Cardiac septum (tissue), 1 donor: ENCODE data around the gene MIA2. TPM values are rescaled to one million over a fixed set of nuclear protein-coding genes. Genes with fewer than 3 reads are reported as not detected.
"Not testable (repeated sequence)": the region's sequence is repeated elsewhere in the genome, so short reads cannot be mapped to it uniquely, and the experiment has no call there.

Source experiments
- DNase-seq: peaks from one replicate; pipeline ENCODE4 v3.0.0-alpha.2; 2020; ENCODE audit warnings: low spot score
- intact Hi-C: fragments of 100-400 bp; cut with DNase I; formaldehyde crosslinking; loops from one replicate; pipeline ENCODE4 v1.14.0; 2022
- long read RNA-seq: library from polyadenylated mRNA; unstranded; transcript quantifications from one replicate; pipeline ENCODE4 v2.0.0, GENCODE V29; 2021
- total RNA-seq: library from RNA; stranded (reverse); fragmentation: NEBNext Ultra II Directional; extraction: Animal tissue kit (Norgen Biotek cat#: 25700); gene quantifications from one replicate; pipeline ENCODE4 v1.2.1, GENCODE V29; 2021
- donor health status: DM: no; HTN: no; CAD: no.

Gene MIA2, protein sequence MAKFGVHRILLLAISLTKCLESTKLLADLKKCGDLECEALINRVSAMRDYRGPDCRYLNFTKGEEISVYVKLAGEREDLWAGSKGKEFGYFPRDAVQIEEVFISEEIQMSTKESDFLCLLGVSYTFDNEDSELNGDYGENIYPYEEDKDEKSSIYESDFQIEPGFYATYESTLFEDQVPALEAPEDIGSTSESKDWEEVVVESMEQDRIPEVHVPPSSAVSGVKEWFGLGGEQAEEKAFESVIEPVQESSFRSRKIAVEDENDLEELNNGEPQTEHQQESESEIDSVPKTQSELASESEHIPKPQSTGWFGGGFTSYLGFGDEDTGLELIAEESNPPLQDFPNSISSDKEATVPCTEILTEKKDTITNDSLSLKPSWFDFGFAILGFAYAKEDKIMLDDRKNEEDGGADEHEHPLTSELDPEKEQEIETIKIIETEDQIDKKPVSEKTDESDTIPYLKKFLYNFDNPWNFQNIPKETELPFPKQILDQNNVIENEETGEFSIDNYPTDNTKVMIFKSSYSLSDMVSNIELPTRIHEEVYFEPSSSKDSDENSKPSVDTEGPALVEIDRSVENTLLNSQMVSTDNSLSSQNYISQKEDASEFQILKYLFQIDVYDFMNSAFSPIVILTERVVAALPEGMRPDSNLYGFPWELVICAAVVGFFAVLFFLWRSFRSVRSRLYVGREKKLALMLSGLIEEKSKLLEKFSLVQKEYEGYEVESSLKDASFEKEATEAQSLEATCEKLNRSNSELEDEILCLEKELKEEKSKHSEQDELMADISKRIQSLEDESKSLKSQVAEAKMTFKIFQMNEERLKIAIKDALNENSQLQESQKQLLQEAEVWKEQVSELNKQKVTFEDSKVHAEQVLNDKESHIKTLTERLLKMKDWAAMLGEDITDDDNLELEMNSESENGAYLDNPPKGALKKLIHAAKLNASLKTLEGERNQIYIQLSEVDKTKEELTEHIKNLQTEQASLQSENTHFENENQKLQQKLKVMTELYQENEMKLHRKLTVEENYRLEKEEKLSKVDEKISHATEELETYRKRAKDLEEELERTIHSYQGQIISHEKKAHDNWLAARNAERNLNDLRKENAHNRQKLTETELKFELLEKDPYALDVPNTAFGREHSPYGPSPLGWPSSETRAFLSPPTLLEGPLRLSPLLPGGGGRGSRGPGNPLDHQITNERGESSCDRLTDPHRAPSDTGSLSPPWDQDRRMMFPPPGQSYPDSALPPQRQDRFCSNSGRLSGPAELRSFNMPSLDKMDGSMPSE (N-terminal part only)
- 24.0 TPM for total RNA-seq
- long read RNA-seq, partial matches to known transcripts: 2 of 20 reads
- long read RNA-seq, other reads (novel, unspliced or antisense): 18 of 20 reads

DNA sequence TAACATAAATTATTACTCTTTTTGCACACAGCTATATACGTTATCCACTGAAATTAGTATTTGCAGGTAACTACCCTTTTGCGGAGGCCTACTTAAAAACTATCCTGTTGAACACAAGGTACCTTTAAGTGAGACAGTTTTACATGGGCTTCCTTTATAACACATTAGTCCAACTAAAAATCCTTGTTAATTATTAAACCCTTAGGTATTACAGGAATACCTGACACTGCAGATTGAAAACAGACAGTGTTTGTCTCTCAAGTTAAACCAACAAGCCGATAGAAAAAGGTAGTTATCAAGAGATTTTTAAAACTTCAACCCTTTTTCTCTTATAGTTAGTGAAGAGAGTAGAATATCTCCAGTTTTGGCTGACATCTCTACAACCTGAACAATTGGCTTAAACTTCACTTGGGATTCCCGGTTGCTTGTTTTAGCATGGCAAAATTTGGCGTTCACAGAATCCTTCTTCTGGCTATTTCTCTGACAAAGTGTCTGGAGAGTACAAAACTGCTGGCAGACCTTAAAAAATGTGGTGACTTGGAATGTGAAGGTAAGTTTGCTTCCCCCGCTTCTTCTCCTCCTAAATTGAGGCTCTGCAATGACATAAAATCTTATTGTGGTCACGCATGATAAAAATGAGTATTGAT is at the start of gene MIA2:
Gene MIA2 (plus strand): TSS at position 236 of the 647 bp plus-strand sequence. CDS start 200 bp downstream, at position 436.
- intact Hi-C loops: no loop called here
- no peak for DNase-seq

DNA sequence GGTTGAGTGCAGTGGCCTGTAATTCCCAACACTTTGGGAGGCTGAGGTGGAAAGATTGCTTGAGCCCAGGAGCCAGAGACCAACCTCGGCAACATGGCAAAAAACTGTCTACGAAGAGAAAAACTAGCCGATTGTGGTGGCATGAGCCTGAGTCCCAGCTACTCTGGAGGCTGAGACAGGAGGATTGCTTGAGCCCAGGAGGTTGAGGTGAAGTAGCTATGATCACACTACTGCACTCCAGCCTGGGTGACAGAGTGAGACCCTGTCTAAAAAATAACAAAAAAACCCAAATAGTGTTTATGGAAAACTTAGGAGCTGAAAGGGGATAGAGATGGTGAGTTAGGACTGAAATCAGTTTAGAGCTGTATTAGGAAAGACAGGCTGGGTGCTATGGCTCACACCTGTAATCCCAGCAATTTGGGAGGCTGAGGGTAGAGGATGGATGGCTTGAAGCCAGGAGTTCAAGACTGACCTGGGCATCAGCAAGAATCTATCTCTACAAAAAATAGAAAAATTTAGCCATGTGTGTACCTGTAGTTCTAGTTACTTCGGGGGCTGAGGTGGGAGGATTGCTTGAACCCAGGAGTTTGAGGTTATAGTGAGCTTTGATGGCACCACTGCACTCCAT is 49.0 kb upstream of the MIA2 start:
- intact Hi-C loops: no loop called here
- no peak for DNase-seq

DNA sequence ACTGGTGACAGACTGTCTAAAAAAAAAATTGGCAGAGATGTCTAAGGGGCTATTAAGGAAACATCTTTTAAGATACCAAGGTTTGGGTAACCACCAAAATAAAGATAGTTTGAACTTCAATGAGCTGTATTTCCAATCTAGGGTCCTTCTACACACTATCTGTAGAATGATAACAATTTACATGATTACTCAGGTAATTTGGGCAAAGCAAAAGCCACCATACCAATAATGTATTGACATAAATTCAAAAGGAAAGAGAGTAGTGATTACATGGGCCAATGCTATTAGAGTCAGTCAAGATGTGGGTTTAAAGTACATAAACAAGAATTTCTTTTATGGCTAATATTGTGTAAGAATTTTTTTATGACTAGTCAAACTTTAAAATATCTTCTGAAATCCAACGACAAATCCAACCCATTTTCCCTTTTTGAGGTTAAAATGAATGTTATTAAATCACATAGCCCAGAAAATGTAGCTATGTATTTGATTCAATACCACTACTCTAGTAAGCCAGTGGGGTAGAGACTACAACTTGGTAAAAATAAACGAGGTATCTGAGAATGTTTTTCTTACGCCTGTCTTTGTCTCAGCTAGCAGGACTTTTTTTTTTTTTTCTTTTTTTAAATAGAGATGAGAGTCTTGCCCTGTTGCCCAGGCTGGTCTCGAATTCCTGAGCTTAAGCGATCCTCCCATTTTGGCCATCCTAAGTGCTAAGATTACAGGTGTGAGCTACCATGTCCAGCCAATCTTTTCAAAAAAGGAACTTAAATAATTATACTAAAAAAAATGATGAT is 48.3 kb upstream of the MIA2 start:
- no peak for DNase-seq
- intact Hi-C loops: no loop called here

DNA sequence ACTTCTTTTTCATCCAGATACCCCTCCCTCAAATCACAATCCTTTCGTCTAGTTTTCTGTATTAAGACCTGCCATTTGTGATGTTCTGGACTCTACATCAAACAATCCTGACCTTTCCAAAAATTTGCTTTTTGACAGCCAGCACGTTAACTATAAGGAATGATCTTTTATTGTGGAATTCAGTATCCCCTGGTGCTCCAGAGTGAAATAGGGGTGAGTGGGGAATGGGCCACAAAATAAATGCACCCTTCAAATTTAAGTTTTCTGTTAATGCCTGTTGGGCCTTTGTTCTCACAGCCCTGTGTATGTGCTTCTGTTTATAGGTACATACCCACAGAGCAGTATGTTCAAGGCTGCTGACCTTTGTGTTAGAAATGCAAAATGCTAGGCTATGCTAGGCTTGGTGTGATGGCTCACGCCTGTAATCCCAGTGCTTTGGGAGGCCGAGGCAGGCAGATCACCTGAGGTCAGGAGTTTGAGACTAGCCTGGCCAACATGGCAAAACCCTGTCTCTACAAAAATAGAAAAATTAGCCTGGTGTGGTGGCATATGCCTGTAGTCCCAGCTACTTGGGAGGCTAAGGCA is 46.7 kb upstream of the MIA2 start:
- no peak for DNase-seq
- intact Hi-C loops: no loop called here

DNA sequence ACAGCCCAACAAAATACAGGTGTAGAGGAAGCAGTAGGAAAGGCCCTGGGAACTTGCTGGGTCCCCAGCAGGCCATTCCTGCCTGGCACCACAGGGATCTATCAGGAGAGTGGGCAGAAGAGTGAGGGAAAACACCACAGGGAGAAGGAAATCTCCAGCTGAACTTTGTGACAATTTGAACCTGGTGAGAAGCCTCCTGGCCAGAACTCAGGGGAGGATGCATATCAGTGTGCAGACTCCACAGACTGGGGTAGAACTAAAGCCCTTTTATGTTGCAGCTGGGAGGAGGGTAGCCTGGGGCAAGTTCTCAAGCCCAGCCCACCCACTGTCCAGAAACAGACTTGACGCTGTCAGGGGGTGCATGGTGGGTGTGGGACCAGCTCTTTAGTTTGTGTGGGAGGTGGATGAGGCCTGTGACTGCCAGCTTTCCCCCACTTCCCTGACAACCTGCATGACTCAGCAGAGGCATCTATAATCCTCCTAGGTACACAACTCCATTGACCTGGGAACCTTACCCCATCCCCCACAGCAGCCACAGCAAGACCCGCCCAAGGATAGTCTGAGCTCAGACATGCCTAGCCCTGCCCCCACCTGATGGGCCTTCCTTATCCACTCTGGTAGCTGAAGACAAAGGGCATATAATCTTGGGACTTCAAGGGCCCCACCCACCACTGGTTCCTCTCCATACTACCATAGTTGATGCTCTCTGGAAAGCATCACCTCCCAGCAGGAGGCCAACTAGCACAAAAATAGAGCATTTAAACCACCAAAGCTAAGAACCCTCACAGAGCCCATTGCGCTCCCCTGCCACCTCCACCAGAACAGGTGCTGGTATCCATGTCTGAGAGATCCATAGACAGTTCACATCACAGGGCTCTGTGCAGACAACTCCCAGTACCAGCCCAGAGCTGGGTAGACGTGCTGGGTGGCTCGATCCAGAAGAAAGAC is 29.8 kb upstream of the MIA2 start:
- intact Hi-C loops: no loop called here

DNA sequence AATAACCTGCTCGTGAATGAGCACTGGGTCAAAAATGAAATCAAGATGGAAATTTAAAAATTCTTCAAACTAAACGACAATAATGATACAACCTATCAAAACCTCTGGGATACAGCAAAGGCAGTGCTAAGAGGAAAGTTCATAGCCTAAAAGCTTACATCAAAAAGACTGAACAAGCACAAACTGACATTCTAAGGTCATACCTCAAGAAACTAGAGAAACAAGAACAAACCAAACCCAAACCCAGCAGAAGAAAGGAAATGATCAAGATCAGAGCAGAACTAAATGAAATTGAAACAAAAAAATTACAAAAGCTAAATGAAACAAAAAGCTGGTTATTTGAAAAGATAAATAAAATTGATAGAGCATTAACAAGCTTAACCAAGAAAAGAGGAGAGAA is 26.3 kb upstream of the MIA2 start:
- intact Hi-C loops: not testable (repeated sequence)

More for the DNA sequence above, 29.8 kb upstream of the MIA2 start:
- DNase-seq: no peak

DNA sequence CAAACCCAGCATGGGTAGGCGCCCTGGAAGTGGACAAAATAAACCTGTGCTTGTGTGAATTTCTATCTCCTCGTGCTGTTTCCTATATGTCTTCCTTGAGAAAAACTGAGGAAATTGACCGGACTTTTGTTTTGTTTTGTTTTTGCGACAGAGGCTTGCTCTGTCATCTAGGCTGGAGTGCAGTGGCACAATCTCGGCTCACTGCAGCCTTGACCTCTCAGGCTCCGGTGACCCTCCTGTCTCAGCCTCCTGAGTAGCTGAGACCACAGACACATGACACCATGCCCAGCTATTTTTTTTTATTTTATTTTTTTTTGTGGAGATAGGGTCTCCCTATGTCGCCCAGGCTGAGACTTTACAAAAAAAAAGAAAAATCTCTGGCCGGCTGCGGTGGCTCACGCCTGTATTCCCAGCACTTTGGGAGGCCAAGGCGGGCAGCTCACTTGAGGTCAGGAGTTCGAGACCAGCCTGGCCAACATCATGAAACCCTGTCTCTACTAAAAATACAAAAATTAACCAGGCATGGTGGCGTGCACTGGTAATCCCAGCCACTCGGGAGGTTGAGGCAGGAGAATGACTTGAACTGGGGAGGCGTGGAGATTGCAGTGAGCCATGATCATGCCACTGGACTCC is 22.5 kb upstream of the MIA2 start:
- DNase-seq: no peak
- intact Hi-C loops: no loop called here

More for the DNA sequence above, 26.3 kb upstream of the MIA2 start:
- not testable (repeated sequence) for DNase-seq

DNA sequence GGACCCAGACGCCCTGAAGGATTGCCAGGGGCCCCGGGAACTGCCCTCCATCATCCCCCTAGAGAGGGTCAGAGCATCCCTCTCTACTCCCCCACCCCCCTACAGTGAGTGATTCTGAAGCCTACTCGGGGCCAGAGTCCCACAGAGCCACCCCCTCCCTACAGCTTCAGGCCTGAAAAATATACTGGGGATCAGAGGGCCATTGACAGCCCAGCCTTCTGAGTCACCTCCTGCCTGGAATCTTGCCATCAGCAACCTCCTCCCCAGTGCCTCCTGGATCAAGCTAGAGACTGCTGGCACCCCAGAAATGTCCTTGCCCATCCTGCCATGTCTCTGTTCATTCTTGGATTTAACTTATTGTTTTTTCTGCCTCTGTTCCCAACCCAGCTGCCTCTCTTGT is 21.7 kb upstream of the MIA2 start:
- no peak for DNase-seq
- intact Hi-C loops: no loop called here

DNA sequence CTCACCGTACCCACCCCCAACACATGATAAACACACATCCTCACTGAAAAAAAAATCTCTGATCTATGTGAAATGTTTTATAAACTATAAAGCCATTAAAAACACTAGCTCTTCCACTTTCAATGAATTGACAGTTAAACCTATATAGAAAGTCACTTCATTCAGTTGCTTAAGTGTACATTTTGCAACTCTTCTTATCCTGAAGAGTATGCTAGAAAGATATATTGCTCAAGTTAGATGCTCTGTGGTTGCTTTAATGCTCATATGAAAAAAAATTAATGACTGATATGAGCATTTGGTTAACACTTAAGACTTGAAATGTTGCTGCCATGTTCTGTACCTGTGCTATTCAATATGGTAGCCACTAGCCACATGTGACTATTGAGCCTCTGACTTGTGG is 21.0 kb upstream of the MIA2 start:
- DNase-seq: no peak
- intact Hi-C loops: no loop called here

DNA sequence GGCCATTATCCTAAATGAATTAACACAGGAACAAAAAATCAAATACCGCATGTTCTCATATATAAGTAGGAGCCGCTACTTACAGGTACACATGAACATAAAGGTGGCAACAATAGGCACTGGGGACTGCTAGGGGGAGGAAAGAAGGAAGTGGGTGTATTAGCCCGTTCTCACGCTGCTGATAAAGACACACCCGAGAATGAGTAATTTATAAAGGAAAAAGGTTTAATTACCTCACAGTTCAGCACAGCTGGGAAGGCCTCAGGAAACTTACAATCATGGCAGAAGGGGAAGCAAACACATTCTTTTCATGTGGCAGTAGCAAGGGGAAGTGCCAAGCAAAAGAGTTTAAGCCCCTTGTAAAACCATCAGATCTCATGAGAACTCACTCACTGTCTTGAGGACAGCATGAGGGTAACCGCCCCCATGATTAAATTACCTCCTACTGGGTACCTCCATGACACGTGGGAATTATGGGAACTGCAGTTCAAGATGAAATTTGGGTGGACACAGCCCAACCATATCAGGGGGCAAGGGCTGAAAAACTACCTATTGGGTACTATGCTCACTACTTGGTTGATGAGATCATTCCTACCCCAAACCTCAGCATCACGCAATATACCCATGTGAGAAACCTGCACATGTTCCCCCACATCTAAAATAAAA is 16.4 kb upstream of the MIA2 start:
- DNase-seq: no peak
- intact Hi-C loops: no loop called here

DNA sequence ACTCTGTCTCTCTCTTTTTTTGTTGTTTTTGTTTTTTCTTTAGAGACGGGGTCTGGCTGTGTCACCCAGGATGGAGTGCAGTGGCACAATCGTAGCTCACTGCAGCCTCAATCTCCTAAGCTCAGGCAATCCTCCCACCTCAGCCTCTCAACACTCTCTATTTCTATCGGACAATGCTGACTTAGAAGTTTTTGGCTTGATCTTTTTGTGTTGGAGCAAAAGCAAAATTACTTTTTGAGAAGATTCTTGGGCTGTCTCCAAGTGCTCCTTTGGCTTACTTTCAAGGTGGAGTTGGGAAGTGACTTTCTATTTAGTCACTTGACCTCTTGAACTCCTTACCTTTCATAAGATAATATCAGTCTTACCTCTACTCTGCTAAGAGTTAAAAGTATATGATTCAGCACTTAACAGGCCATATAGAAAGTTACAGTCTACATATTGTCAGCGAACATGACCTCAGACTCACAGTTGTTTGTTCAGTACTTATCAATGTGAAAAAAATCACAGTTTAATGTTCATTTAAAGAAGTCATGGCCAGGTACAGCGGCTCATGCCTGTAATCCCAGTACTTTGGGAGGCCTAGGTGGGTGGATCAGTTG is 15.4 kb upstream of the MIA2 start:
- DNase-seq: no peak
- intact Hi-C loops: no loop called here

DNA sequence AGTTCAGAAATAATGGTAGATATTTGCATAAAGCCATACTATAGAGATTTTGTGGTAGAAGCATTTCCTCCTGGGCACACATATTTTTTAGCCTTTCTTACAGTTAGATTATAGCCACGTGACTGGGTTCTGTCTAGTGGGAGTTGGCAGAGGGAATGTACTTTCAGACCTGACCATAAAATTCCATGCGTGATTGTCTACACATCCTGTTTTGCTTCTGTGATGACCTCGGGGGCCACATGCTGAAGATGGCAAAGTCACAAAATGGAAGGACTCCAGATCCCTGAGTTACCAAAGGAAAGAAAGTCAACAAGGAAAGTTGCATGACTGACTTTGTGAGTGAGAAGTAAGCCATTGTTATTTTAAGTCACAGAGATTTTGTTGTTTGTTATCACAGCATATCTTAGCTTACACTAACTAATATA is 14.6 kb upstream of the MIA2 start:
- no peak for DNase-seq

DNA sequence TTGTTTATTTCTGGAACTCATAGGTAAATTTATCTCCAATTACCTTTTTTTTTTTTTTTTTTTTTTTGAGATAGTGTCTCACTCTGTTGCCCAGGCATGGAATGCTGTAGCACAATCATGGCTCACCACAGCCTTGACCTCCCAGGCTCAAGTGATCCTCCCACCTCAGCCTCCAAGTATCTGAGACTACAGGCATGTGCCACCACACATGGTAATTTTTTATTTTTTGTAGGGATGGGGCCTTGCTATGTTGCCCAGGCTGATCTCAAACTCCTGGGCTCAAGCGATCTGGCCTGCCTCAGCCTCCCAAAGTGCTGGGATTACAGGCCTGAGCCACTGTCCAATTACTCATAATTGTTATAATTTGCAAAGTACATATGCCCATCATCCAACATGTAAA is 13.2 kb upstream of the MIA2 start:
- DNase-seq, intact Hi-C loops: not testable (repeated sequence)

More for the DNA sequence above, 14.6 kb upstream of the MIA2 start:
- intact Hi-C loops: no loop called here

DNA sequence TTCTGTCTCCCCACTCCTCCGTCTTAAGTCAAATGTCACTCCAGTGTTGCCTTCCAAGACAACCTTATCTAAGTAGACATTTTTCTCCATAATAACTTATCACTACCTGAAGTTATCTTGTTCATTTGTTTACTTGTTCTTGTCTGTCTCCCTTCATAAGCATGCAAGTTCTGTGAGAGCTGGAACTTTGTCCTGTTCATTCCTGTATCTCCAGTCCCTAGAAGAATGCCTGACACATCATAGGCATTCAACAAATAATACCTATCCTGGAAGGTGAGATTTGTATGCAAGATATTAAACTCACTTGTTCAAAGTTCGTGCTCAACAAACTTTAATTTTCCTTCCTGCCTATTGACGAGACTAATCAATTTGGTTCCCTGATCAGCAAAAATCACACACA is 5.7 kb upstream of the MIA2 start:
- intact Hi-C loops: no loop called here
- DNase-seq: no peak
